ENCODE data around the gene GATB. TPM values are rescaled to one million over a fixed set of nuclear protein-coding genes. Genes with fewer than 3 reads are reported as not detected.

The GATB gene
- total RNA-seq, 1 donor from 2014 or later = 14.2 TPM

DNA sequence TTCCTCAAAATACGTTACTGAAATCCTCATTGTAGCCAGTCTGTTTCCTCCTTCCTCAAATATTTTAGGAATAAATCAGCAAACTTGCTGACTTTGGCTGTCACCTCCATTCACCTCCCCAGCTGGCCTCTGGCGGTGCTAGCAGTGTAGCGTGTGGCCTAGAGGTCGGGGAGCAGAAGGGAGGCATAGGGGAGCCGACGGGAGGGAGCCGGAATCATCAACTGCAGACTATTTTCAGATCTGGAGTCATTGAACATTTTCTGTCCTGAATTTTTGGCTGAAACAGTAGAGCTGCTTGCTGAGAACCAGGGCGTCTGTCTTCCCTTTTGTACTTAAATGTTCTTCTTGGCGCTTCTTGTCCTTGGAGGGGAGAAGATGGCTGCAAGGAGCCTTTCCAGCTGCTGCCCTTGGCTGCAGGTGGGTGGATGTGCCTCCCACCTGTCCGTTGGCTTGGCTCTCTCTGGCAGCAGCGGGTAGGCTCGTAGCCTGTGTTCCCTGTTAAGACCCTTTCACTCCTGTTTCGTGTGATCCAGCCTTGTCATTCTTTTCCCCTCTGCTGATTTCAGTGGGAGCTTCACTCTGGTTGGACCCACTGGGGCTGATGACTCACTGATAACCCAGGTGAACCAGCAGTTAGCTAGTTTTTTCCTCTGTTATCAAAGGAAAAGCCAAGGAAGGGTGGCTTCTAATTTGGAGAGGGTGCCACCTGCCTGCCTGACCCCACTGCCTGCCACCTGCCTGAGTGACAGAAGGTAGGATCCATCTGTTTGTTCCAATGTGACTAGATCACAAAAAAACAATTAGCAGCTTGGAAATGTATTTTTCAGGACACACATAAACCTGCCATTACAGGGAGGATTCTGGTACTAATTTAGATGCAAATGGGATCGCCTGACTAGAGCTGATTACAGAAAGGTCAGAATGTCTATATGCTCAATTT lies 135.9 kb downstream of the GATB start:
- intact Hi-C loops (cut with DNase I) = no loop called here
- DNase-seq = no peak
- TF ChIP-seq, protein P1, sequence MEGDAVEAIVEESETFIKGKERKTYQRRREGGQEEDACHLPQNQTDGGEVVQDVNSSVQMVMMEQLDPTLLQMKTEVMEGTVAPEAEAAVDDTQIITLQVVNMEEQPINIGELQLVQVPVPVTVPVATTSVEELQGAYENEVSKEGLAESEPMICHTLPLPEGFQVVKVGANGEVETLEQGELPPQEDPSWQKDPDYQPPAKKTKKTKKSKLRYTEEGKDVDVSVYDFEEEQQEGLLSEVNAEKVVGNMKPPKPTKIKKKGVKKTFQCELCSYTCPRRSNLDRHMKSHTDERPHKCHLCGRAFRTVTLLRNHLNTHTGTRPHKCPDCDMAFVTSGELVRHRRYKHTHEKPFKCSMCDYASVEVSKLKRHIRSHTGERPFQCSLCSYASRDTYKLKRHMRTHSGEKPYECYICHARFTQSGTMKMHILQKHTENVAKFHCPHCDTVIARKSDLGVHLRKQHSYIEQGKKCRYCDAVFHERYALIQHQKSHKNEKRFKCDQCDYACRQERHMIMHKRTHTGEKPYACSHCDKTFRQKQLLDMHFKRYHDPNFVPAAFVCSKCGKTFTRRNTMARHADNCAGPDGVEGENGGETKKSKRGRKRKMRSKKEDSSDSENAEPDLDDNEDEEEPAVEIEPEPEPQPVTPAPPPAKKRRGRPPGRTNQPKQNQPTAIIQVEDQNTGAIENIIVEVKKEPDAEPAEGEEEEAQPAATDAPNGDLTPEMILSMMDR (IDR thresholded peaks at IDR 0.05) = no peak

More for the DNA sequence above, 135.9 kb downstream of the GATB start:
- no peak overlapping the region for H3K27ac ChIP-seq
- H3K4me3 ChIP-seq = no peak overlapping the region
- no peaks in the 10 kb centered on the region for H3K4me1 ChIP-seq
- ATAC-seq = no peak
- H3K36me3 ChIP-seq = no peaks in the 10 kb centered on the region
- no peaks in the 10 kb centered on the region for H3K27me3 ChIP-seq (ENCODE audit: low read depth)
- H3K9me3 ChIP-seq = no peaks in the 10 kb centered on the region
